HG03342 (cell line): ENCODE results near the gene TIGD4.
"Not testable (repeated sequence)": the region's sequence is repeated elsewhere in the genome, so short reads cannot be mapped to it uniquely, and the experiment has no call there.

ENCODE experiments used
- ATAC-seq: cut with Tn5 transposase; IDR thresholded peaks from one replicate; pipeline ENCODE4 v1.9.1; 2021; ENCODE audit warnings: mild to moderate bottlenecking, moderate library complexity; ENCODE audit not compliant: unreplicated experiment

Gene TIGD4

DNA sequence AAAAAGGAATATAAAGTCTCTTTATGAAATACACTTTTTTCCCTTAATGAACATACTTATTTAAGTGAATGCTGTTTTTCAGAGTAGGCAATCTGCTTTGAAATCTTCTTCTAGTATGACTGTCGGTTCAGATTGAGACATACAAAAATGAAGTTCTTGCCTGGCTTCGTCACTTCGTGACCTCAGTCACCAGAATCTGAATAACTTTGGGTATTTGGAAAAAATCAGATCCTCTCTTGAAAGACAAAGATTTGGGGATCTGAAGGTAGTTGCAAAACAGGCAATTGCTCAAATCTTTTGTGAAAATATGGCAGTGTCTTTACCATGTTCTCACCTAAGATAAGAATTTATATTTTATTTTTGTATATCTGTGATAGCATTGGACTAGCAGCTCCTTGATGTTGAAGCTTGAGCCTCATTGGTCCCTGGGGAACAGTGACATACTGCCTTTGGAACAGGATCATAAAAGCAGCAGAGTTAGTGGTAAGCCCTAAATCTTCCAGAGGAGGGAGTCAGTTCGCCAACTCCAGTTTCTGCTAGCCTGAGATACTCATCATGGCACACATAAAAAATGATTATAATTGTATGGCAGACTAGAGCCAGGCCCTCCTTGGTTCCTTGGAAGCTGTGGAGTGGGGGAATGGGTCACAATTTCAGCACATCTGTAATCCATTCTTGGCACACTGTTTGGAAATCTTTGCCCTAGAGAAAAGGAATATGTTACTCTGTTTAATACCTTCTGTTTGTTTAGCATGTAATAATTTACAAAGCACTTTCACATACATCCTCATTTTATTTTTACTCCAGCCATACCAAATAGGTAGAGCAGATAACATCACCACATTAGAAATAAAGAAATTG, 5.2 kb upstream of the TIGD4 start:
- no peak for ATAC-seq

GRCh38 chr4:152780267-152780778, 793 bp upstream of the TIGD4 start:
- ATAC-seq = no peak

DNA sequence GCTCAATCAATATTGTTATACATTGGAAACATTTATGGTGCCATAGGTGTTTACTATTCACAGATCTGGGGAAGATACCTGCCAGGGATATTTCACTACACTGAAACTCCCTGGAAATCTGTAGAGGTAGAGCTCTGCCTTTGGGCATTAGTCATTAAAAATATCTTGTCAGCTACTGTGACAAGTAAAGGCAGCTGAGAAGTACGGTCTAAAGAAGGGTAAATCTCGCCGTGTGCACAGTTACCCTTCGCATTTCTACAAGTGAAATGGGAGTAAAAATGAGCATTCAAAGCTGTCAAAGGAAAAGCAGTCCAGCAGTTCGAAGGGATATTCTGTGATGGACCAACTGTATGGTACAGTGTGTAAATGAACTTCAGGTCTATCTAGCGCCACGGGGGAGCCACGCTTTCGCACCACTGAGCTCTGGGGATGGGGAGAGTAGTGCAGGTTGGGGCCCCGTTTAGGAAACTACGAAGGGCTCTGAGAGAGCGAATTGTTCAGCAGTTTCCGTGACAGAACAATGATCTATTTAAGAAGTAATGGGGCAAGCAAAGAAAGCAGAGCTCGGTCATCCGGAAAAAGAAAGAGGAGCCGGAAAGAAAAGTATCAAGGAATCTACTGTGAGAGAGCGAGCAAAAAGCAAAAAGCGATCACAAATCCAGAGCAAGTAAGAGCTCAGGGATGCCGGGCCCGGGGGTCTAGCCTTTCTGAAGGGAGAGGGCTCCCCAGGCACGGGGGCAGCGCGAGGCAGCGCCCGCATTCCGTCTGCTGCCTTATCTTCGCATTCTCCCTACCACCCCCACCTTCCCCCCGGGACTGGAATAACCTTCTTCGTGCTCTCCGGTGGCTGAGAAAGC, 646 bp downstream of the TIGD4 start:
- peak; percentile 26 for ATAC-seq

- no peak for ATAC-seq
Observed at GRCh38 chr4:152777488-152777887, 2.0 kb downstream of the TIGD4 start.

- no peak for ATAC-seq
Observed at GRCh38 chr4:152776352-152776751, 3.2 kb downstream of the TIGD4 start.

DNA sequence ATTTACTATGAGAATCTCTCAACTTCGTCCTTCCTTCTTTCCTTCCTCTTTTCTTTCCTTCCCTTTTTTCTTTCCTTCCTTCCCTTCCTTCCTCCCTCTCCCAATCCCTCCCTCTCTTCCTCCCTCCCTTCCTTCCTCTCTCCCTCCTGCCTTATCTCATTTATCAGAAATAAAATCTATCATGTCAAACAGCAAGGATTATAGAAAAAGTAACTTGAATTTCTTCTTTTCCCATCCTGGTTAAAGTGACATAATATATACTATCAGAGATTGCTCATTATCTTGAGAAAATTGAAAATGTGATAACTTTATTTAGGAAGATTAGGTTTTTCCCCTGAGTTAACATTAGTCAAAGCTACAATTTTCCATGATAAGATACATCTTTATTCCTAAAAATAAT, 5.6 kb downstream of the TIGD4 start:
- no peak for ATAC-seq

DNA sequence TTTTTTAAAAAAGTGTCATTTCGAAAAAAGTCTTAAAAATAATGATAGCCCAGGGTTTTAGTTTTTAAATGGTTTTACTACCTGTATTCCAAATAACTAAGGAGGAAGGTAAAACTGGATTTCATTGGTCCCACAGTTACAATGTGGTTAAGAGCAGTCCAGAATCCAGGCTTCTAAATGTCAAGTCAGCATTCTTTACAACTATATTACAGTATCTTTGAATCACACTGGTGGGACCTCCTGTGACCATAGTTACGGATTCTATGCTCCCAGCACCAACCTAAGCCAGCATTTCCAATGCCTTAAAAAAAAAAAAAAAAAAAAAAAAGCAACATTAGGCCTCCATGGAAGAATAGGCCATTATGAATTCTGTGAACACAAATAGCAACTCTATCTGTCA, 6.2 kb downstream of the TIGD4 start:
- ATAC-seq = no peak

- ATAC-seq = peak; percentile 86
Observed at GRCh38 chr4:152771741-152772533, 7.6 kb downstream of the TIGD4 start.

DNA sequence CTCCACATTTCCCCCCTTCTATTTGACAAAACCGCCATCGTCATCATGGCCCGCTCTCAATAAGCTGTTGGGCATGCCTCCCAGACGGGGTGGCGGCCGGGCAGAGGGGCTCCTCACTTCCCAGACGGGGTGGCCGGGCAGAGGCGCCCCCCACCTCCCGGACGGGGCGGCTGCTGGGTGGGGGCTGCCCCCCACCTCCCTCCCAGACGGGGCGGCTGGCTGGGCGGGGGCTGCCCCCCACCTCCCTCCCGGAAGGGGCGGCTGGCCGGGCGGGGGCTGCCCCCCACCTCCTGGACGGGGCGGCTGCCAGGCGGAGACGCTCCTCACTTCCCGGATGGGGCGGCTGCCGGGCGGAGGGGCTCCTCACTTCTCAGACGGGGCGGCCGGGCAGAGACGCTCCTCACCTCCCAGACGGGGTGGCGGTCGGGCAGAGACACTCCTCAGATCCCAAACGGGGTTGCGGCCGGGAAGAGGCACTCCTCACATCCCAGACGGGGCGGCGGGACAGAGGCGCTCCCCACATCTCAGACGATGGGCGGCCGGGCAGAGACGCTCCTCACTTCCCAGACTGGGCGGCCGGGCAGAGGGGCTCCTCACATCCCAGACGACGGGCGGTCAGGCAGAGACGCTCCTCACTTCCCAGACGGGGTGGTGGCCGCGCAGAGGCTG, 14.3 kb downstream of the TIGD4 start:
- ATAC-seq = not testable (repeated sequence)

- no peak for ATAC-seq
Observed at GRCh38 chr4:152763796-152764195, 15.7 kb downstream of the TIGD4 start.

DNA sequence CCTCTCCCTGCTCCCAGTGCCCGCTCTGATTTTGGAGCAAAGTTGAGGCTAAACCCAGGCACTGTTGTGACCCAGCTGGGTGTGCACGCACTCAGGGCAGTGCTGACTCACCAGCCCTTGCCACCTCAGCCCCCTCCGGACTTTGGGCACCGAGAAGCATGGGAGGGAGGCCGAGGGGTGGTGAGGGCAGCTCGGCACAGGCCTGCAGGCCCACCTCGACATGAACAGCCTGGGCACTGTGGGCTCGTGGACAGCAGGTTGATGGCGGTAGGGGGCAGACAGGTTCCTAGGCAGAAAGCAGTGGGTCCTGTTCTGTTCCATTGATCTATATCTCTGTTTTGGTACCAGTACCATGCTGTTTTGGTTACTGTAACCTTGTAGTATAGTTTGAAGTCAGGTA, 30.9 kb downstream of the TIGD4 start:
- no peak for ATAC-seq

GRCh38 chr4:152747444-152747843, 32.1 kb downstream of the TIGD4 start:
- no peak for ATAC-seq

- ATAC-seq = no peak
Observed at GRCh38 chr4:152738827-152739226, 40.7 kb downstream of the TIGD4 start.

DNA sequence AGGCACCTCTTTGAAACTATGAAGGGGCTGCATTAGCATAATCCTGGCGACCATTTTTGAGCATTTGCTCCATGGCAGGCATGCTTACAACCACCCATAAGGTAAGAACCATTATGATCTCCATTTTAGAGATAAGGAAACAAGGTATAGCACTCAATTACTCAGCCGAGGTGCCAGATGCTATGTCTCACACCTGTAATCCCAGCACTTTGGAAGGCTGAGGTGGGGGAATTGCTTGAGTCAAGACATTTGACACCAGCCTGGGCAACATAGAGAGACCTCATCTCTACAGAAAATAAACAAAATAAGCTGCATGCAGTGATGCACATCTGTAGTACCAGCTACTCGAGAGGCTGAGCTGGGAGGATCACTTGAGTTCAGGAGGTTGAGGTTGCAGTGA, 43.6 kb downstream of the TIGD4 start:
- no peak for ATAC-seq

GRCh38 chr4:152735396-152735859, 44.1 kb downstream of the TIGD4 start:
- no peak for ATAC-seq

GRCh38 chr4:152734699-152735050, 44.9 kb downstream of the TIGD4 start:
- ATAC-seq = no peak

DNA sequence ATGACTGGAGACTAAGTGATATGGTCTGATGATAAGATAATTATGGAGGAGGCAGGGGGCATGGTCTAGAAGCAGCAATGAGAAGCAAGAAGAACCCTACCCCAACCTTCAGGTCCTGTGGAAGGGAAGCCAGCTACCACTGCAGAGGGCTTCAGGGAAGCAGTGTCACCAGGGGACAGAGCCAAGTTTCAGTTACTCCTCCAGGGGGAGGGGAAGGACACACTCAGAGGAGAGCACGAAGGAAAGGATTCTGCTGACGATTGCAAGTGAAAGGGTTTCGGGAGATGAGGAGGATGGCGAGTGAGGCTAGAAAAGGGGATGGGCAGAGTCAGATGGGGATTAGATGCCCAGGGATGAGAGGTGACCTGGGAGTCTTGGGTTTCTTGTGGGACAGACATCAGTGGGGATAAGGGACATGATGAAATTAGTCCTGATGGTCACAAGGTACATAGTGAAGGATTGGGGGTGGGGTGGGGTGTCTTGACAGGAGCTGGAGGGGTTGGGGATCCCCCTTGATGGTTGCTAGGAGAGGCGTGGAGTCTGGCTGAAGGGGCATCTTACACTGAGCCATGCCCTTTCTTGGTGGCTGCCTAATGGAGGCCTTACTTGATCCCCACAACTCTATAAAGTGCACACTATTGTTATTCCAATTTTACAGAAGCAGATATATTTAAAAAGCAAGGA, 45.4 kb downstream of the TIGD4 start:
- ATAC-seq = no peak

GRCh38 chr4:152731997-152732396, 47.5 kb downstream of the TIGD4 start:
- ATAC-seq = no peak

DNA sequence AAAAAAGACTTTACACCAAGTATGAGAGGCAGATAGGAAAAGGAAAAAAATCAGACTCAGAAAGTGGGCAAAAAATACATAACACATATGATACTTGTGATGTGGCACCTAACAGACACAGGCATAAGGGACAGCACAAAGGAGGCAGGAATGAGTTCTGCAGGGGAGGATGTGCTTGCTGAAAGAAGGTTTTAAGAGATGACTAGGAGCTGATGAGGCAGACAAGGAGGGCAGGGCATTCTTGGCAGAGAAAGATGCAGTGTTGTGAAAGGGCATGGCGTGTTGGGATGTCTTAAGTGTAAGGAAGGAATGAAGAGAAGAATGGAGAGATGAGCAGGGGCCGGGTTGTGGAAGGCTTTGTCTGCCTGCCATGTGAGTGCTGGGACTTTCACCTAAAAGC, 50.1 kb downstream of the TIGD4 start:
- ATAC-seq = no peak

GRCh38 chr4:152728343-152728742, 51.2 kb downstream of the TIGD4 start:
- ATAC-seq = no peak
